ENCODE results near the gene FAM171A2.

FAM171A2 gene

GRCh38 chr17:44311562-44312181 is 52.0 kb downstream of the FAM171A2 start:
- in situ Hi-C loops (cut with HindIII; ENCODE audit: low sequenced_read_pairs), result loop anchor here (5.0 kb wide), 2 partner anchors 39 to 104 kb away; no protein-coding TSS in a partner anchor
- no peak overlapping the region for H3K4me3 ChIP-seq (ENCODE audit: low read depth, low read length)
- DNase-seq (ENCODE audit: low read depth), result no peak
- TF ChIP-seq CTCF (IDR thresholded peaks at IDR 0.05; ENCODE audit: low read depth, low read length, missing control alignments), result no peak

DNA sequence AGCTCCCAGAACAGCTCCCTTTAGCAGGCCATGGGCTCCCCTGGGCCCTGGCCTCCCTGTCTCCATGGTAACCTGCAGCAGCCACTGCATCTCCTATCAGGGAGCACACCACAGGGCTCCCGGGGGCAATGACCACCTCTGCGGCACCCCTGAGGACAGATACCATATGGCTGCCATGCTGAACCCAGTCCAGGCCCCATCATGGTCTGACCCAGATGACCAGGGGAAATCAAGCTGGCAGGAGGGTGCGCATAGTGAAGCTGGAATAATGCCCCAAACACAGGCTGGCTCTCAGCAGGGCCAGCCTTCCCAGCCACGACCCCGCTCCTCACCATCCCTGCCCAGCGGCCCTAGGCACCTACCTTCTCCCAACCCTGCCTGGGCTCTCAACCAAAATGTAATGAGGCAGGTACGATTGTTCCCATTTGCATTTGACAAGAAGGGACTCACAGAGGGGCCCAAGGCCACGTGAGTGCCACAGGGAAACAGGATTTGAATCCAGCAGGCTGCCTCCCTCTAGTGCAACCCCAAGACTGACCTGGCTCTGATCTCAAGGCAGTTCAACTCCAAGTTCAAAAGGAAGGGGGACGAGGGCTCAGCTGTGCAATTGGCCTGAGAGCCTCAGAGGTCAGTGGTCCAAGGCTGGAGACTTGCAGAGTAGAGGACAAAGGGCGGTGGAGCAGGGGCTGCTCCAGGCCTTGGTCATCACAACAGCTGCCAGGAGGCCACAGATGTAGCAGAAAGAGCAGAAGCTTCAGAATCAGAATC is 52.9 kb downstream of the FAM171A2 start:
- TF ChIP-seq CTCF (IDR thresholded peaks at IDR 0.05; ENCODE audit: low read depth, low read length, missing control alignments), result no peak
- no peak overlapping the region for H3K4me3 ChIP-seq (ENCODE audit: low read depth, low read length)
- no peak for DNase-seq (ENCODE audit: low read depth)
- in situ Hi-C loops (cut with HindIII; ENCODE audit: low sequenced_read_pairs), result loop anchor here (5.0 kb wide), 2 partner anchors 38 to 103 kb away; no protein-coding TSS in a partner anchor

- H3K4me3 ChIP-seq (ENCODE audit: low read depth, low read length), result no peak overlapping the region
- TF ChIP-seq CTCF (IDR thresholded peaks at IDR 0.05; ENCODE audit: low read depth, low read length, missing control alignments), result no peak
- in situ Hi-C loops (cut with HindIII; ENCODE audit: low sequenced_read_pairs), result loop anchor here (5.0 kb wide), 2 partner anchors 38 to 103 kb away; no protein-coding TSS in a partner anchor
- DNase-seq (ENCODE audit: low read depth), result no peak
Measured at GRCh38 chr17:44310188-44310587, 53.5 kb downstream of the FAM171A2 start.

DNA sequence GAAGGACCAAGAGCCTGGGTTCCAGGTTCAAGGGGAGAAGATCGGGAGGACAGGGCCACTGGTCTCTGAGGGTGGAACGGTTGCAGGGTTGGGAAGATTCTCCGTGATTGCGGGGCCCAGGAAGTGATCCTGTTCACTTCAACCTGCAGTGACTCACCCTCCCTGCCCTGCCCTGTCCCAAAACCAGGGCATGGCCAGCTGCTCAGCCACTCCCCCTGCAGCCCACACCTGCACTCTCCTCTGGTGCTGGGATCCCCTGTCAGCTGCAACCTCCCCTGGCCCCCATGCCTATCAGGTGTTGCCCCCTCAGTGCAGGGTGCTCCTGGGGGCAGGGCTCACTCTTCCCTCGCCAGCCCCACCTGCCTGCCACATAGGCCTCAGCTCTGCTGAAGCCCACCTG is 54.2 kb downstream of the FAM171A2 start:
- no peak for DNase-seq (ENCODE audit: low read depth)
- H3K4me3 ChIP-seq (ENCODE audit: low read depth, low read length), result no peak overlapping the region
- in situ Hi-C loops (cut with HindIII; ENCODE audit: low sequenced_read_pairs), result no loop called here
- TF ChIP-seq CTCF (IDR thresholded peaks at IDR 0.05; ENCODE audit: low read depth, low read length, missing control alignments), result no peak

- no peak for DNase-seq (ENCODE audit: low read depth)
- H3K4me3 ChIP-seq (ENCODE audit: low read depth, low read length), result peak overlapping the region; percentile 10
- no peak for TF ChIP-seq CTCF (IDR thresholded peaks at IDR 0.05; ENCODE audit: low read depth, low read length, missing control alignments)
- in situ Hi-C loops (cut with HindIII; ENCODE audit: low sequenced_read_pairs), result no loop called here
Measured at GRCh38 chr17:44308865-44309264, 54.8 kb downstream of the FAM171A2 start.

GRCh38 chr17:44308320-44308818 is 55.3 kb downstream of the FAM171A2 start, which contains the start of gene RUNDC3A:
Gene RUNDC3A, plus strand, starts transcription at chr17:44308601. Its CDS starts 232 bp downstream, at chr17:44308833.
- peak within 1 kb of the TSS; percentile 39 for H3K4me3 ChIP-seq (ENCODE audit: low read depth, low read length)
- in situ Hi-C loops (cut with HindIII; ENCODE audit: low sequenced_read_pairs), result no loop called here
- peak; percentile 35 for DNase-seq (ENCODE audit: low read depth)
- no peak for TF ChIP-seq CTCF (IDR thresholded peaks at IDR 0.05; ENCODE audit: low read depth, low read length, missing control alignments)

Data from astrocyte of the cerebellum (primary cell).